Endothelial cell (in vitro differentiated cells): ENCODE results near the gene NBEA. TPM values are rescaled to one million over a fixed set of nuclear protein-coding genes. Genes with fewer than 3 reads are reported as not detected.

Experiments used
- DNase-seq: peaks from one replicate; pipeline ENCODE4 v3.0.0; 2021; ENCODE audit warnings: low spot score
- H3K27ac Mint-ChIP-seq: one replicate; pipeline ENCODE4 v1.8.0; 2021; ENCODE audit warnings: mixed read lengths, inconsistent platforms; ENCODE audit not compliant: unreplicated experiment
- H3K27me3 Mint-ChIP-seq: one replicate; pipeline ENCODE4 v1.8.0; 2021; ENCODE audit warnings: mild to moderate bottlenecking, moderate library complexity, mixed read lengths, inconsistent platforms; ENCODE audit not compliant: unreplicated experiment
- H3K36me3 Mint-ChIP-seq: one replicate; pipeline ENCODE4 v1.8.0; 2021; ENCODE audit warnings: mild to moderate bottlenecking, low read depth, mixed read lengths, inconsistent platforms; ENCODE audit not compliant: unreplicated experiment
- H3K4me1 Mint-ChIP-seq: one replicate; pipeline ENCODE4 v1.8.0; 2021; ENCODE audit warnings: mild to moderate bottlenecking, mixed read lengths, inconsistent platforms; ENCODE audit not compliant: unreplicated experiment
- H3K4me3 Mint-ChIP-seq: one replicate; pipeline ENCODE4 v1.8.0; 2021; ENCODE audit warnings: mild to moderate bottlenecking, mixed read lengths, inconsistent platforms; ENCODE audit not compliant: unreplicated experiment
- H3K9me3 Mint-ChIP-seq: one replicate; pipeline ENCODE4 v1.8.0; 2021; ENCODE audit warnings: mixed read lengths, inconsistent platforms; ENCODE audit not compliant: unreplicated experiment
- total RNA-seq: library from RNA; stranded (reverse); fragmentation: NEBNext Ultra II Directional; extraction: Animal tissue kit (Norgen Biotek cat#: 25700); gene quantifications from one replicate; pipeline ENCODE4 v1.2.1, GENCODE V29; 2021; ENCODE audit not compliant: unreplicated experiment
- TF ChIP-seq, protein P1 (sequence below): fragments of 200-600 bp; sonication (generic); IDR thresholded peaks from one replicate; pipeline ENCODE4 v1.5.0; 2021; ENCODE audit warnings: antibody characterized with exemption; ENCODE audit not compliant: unreplicated experiment

The NBEA gene
- total RNA-seq, 1 donor from 2014 or later = 11.7 TPM

DNA sequence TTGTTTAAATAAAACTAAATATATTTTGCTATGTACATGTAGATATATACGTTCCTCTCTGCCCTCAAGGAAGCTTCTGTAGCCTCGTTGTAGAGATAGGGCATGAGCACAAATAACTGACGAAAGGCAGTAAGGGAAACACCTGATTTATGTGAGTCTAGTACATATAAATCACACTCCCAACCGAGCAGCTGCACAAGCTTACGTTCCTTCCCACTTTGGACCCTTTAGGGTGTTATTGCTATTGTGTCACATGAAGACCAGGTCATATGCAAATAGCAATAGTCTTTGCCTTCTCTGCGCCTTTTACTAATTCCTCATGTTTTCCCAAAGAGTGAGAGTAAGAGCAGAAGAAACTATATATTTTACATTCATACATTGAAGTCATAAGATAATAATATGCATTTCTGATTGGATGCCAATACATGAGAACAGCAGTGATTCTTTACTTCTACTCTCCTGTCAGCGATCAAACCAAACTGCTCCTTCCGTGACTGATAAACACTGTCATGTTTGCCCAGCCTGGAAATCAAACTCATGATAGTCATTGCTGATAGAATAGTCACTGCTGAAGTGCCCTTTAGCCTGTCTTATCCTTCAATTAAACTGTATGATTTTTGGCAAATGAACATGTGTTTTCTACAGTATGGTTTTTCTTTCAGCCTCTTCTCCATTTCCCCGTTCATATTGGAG, 661.7 kb downstream of the NBEA start:
- H3K4me1 Mint-ChIP-seq = peaks cover 4% of the 10 kb centered on the region
- no peak overlapping the region for H3K4me3 Mint-ChIP-seq
- no peaks in the 10 kb centered on the region for H3K27me3 Mint-ChIP-seq
- no peaks in the 10 kb centered on the region for H3K36me3 Mint-ChIP-seq
- H3K27ac Mint-ChIP-seq = no peak overlapping the region
- no peaks in the 10 kb centered on the region for H3K9me3 Mint-ChIP-seq
- no peak for DNase-seq
- TF ChIP-seq, protein P1, sequence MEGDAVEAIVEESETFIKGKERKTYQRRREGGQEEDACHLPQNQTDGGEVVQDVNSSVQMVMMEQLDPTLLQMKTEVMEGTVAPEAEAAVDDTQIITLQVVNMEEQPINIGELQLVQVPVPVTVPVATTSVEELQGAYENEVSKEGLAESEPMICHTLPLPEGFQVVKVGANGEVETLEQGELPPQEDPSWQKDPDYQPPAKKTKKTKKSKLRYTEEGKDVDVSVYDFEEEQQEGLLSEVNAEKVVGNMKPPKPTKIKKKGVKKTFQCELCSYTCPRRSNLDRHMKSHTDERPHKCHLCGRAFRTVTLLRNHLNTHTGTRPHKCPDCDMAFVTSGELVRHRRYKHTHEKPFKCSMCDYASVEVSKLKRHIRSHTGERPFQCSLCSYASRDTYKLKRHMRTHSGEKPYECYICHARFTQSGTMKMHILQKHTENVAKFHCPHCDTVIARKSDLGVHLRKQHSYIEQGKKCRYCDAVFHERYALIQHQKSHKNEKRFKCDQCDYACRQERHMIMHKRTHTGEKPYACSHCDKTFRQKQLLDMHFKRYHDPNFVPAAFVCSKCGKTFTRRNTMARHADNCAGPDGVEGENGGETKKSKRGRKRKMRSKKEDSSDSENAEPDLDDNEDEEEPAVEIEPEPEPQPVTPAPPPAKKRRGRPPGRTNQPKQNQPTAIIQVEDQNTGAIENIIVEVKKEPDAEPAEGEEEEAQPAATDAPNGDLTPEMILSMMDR = no peak

DNA sequence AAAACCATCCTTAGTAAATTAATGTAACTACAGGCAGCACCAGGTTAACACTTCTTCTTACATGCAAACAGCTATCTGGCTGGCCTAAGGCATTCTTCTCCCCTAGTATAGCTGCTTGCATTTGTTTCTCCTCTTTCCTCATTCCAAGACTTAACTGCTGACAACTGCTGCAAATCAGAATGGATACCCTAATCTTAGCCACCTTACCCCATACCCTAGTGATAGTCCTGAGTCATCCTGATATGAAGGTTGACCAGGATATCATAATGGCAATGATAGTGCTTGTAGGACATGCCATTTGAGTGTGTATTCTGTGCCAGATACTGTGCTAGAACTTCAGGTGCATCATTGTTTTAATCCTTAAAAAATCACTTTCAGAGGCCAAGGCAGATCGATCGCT, 672.6 kb downstream of the NBEA start:
- H3K27me3 Mint-ChIP-seq = no peaks in the 10 kb centered on the region
- no peak overlapping the region for H3K4me3 Mint-ChIP-seq
- H3K9me3 Mint-ChIP-seq = no peaks in the 10 kb centered on the region
- H3K27ac Mint-ChIP-seq = no peak overlapping the region
- TF ChIP-seq, protein P1 = no peak
- no peak for DNase-seq
- no peaks in the 10 kb centered on the region for H3K36me3 Mint-ChIP-seq
- H3K4me1 Mint-ChIP-seq = no peaks in the 10 kb centered on the region

DNA sequence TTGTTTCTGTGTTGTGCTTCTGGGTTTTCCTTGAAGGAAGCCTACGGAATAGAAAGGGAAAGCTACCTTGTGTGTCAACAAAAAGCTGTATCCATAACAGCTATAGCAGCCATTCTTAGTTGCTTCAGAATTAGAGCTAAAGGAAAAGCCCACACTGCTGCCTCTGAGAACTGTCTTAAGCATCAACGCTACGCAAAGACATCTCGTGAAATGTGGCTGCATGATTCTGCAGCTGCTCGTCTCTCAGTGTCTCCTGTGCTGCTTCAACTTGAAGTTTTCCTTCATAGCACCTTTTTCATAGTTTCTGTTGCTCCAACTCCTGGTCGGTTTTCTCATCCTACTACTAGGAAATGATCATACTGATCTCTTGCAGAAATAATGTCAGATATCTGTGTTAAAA, 675.4 kb downstream of the NBEA start:
- Mint-ChIP-seq H3K27ac (no peak overlapping the region), H3K27me3 (peaks cover 8% of the 10 kb centered on the region), H3K4me3 (no peak overlapping the region), H3K36me3 (peaks cover 4% of the 10 kb centered on the region), H3K4me1 (peaks cover 5% of the 10 kb centered on the region), H3K9me3 (no peaks in the 10 kb centered on the region)
- DNase-seq = no peak
- TF ChIP-seq, protein P1 = no peak

DNA sequence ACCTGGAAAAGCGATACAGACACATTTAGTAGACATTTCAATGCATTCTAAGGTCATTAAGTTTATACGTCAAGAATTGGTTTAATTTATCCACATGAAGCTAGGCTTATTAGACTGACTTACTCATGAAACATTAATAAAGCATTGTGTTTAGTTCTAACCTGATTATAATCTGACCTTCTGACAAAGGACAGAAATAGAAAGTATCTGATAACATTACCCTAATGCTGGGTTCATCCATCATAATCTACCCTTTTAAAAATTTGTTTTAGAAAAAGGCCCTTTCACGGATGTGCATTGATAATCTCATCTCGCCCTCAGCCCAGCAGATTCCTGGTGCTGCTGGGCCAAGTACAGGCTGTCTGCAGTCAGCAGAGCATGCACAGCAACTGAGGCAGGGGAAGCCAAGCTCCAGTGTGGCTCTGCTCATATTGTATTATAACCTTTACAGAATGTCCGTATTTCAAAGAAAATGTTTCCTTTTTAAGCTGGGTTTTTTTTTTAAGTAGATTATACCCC, 676.6 kb downstream of the NBEA start:
- no peak for DNase-seq
- Mint-ChIP-seq H3K27me3 (peaks cover 8% of the 10 kb centered on the region), H3K4me3 (no peak overlapping the region), H3K27ac (no peak overlapping the region), H3K4me1 (peaks cover 5% of the 10 kb centered on the region), H3K9me3 (no peaks in the 10 kb centered on the region), H3K36me3 (peaks cover 4% of the 10 kb centered on the region)
- TF ChIP-seq, protein P1 = no peak

DNA sequence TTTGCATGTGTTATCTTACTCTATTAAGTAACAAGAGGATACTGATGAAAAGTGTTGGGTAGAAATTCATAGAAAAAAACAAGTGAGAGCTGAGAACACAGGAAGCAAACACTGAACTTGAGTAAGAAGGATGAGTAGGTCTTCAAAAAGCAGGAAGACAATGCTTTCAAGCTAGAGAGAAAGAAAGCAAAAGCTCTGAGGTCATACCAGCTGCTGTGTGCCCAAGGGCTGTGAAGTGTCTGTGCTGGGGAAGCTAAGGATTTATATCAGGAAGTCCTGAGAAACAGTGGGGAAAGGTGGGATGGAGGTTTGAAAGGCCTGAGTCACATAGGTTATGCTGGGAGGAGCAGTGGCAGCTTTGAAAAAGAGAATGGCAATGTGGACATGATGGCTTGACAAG, 679.9 kb downstream of the NBEA start:
- Mint-ChIP-seq H3K4me3 (no peak overlapping the region), H3K27ac (no peak overlapping the region), H3K9me3 (no peaks in the 10 kb centered on the region), H3K27me3 (peaks cover 8% of the 10 kb centered on the region), H3K4me1 (peaks cover 5% of the 10 kb centered on the region), H3K36me3 (peaks cover 4% of the 10 kb centered on the region)
- TF ChIP-seq, protein P1 = no peak
- no peak for DNase-seq
